GM18517 (cell line): ENCODE measurements around the gene ZBTB7B.

ENCODE experiments used
- ATAC-seq: cut with Tn5 transposase; IDR thresholded peaks from one replicate; pipeline ENCODE4 v1.9.1; 2021; ENCODE audit warnings: mild to moderate bottlenecking, moderate library complexity; ENCODE audit not compliant: unreplicated experiment

ZBTB7B gene

DNA sequence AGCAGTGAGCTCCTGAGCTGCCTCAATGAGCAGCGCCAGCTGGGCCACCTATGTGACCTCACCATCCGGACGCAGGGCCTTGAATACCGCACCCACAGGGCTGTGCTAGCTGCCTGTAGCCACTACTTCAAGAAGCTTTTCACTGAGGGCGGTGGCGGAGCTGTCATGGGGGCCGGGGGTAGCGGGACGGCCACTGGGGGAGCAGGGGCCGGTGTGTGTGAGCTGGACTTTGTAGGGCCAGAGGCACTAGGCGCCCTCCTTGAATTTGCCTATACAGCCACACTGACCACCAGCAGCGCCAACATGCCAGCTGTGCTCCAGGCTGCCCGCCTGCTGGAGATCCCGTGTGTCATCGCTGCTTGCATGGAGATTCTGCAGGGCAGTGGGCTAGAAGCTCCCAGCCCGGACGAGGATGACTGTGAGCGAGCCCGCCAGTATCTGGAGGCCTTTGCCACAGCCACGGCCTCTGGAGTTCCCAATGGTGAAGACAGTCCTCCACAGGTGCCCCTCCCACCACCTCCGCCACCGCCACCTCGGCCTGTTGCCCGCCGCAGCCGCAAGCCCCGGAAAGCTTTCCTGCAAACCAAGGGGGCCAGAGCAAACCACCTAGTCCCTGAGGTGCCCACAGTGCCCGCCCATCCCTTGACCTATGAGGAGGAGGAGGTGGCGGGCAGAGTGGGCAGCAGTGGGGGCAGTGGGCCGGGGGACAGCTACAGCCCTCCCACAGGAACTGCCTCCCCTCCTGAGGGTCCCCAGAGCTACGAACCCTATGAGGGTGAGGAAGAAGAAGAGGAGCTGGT lies 12.3 kb downstream of the ZBTB7B start:
- ATAC-seq, result no peak

DNA sequence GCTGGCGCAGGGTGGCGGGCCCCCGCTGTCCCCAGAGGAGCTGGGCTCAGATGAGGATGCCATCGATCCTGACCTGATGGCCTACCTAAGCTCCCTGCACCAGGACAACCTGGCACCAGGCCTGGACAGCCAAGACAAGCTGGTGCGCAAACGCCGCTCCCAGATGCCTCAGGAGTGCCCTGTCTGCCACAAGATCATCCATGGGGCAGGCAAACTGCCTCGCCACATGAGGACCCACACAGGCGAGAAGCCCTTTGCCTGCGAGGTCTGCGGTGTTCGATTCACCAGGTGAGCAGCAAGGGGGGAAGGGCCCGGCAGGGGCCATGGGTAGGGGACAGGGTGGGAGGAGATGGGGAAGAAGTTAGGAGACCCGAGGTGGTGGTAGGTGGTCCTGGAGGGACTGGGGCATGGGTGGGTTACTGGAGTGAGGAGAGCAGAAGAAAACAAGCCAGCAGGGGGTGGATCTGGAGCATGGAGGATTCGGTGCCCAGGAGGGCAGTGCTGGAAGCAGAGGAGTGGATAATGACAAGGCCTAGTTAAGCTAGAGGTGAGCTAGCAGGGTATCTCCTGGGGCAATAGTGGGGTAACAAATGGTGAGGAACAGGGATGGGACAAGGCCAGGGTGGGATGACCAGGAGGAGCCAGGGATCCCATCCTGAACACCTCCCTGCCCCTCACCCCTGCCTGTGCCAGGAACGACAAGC lies 13.1 kb downstream of the ZBTB7B start:
- ATAC-seq, result no peak

DNA sequence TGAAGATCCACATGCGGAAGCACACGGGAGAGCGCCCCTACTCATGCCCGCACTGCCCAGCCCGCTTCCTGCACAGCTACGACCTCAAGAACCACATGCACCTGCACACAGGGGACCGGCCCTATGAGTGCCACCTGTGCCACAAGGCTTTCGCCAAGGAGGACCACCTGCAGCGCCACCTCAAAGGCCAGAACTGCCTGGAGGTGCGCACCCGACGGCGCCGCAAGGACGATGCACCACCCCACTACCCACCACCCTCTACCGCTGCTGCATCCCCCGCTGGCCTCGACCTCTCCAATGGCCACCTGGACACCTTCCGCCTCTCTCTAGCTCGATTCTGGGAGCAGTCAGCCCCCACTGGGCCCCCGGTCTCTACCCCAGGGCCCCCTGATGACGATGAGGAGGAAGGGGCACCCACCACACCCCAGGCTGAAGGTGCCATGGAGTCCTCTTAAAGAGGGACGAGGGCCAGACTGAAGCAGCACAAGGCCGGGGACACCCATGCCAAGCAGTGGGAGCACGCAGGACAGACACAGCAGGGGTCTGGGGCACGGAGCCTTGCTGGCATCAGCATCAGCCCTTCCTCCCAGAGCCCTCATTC lies 13.7 kb downstream of the ZBTB7B start:
- no peak for ATAC-seq

DNA sequence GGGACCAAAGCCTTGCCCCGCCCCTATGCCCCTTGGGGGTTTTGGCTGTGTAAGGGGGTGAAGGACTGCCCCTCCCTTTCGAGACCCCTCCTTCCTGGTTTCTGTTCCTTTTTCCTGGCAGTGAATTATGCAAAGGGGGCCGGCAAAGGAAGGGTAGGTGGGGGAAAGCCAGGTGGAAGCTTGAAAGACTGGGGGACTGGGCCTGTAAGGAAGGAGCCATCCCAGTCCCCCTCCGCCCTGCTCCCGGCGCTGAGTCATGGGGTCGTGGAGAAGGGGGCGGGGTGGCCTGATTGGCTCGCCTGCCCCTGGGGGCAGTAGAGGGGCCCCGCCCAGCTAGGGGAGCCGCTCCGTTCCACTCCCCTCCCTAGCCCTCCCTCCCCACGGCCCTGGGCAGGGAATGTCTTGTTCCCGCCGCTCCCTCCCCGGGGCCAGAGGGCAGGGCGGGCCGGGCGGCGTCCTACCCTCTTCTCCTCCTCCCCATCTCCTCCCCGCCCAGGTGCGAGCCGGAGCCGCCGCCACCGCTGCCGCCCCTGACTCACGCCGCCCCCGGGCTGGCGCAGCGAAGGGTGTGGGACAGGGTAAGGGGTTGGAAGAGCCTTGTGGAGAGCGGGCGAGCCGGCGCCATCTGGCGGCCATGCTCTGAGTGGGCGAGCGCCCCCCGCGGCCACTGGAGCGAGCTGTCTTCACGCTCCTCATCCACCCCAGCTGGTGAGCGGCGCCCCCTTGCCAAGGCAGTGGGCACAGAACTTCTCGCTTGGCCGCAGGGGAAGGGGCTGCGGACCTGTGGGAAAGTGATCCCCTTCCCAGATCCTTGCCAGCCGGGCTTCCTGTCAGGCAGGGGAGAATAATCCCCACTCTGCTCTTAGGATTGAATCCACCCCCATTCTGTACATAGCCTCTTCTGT lies 14.7 kb downstream of the ZBTB7B start:
- ATAC-seq, result peak; percentile 83

DNA sequence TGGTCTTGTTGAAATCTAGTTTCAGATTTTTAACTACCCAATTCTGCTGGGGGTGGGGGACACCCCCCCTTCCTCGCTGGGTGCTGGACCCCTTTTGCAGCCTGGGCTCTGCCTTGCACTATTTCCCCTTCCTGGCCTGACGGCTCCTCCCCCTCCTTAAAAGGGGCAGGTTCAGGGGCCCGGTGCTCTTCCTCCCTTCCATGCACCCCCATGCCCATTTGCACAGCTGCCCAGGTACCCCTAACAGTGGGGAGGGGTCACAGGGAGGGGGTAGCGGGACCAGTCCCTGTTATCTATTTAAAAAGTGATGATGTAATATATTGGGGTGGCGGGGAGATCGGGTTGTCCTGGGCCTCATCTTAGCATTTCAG lies 15.3 kb downstream of the ZBTB7B start:
- ATAC-seq, result no peak

DNA sequence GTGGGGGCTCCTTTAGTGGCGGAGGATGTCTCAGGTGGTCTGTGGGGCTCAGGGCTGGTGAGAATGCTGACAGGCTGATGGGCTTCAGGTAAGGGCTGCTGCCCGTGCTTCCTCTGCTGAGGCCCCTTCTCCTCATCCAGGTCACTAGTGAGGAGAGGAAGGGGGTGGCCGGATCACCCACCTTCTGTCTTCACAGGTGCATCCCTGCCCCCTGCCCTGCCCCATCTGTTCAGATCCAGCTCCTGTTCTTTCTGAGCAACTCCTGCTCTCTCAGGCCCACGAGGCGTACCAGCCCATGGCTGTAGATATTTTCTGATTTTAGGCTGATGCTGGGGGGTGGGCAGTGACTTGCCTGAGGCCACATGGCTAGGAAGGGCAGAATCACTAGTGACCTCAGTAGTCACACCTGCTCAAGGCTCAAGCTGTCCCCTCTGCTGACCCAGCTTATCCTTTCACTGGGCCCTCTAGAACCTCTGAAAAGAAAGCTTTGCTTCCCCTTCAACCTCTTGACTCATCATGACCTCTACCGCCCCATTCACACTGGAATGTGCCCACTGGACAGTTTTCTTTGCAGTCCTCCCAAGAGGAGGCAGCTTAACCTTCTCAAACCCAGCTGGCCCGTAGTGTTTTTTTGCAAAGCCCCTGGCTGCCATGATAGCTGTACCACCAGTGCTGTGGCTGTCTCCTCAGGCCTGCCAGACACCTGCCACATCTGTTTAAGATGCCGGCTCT lies 16.2 kb downstream of the ZBTB7B start:
- no peak for ATAC-seq

DNA sequence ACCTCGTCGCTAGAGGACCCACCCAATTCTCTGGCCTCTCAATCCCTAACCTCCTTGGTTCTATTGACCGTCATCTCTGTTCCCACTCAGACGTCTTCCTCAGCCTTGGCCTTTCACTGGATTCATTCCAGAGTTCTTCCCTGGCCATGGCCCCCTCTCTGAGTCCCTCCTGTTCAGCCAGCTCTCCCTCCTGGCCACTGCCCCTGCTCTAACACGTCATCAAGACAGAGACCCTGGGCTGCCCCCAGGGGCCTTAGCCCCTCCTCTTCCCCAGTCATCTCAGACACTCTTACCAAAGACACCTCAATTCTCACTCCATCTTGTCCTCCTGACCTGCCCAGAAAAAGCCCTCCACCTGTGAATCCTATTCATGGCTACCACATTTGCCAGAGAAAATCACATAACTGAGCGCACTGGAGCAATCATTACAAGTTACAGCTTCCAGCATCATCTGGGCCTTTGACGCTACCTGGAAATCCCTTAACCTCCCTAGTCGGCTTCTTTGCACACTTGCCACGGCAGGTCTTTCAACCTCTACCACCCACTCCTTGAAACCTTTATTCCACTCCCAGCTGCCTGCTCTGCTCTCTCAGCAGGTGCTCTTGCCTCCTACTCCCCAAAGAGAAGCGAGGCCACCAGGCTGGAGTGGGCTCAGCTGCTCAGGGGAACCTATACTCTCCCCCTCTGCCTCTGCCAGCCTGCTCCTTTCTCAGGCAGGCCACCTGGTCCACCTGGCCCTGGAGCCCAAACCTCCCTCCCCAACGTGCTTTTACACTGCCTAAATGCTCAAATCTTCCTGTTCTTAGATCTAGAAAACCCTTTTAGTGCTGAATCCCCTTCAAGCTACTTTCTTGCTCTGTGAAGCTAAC lies 17.0 kb downstream of the ZBTB7B start:
- no peak for ATAC-seq

DNA sequence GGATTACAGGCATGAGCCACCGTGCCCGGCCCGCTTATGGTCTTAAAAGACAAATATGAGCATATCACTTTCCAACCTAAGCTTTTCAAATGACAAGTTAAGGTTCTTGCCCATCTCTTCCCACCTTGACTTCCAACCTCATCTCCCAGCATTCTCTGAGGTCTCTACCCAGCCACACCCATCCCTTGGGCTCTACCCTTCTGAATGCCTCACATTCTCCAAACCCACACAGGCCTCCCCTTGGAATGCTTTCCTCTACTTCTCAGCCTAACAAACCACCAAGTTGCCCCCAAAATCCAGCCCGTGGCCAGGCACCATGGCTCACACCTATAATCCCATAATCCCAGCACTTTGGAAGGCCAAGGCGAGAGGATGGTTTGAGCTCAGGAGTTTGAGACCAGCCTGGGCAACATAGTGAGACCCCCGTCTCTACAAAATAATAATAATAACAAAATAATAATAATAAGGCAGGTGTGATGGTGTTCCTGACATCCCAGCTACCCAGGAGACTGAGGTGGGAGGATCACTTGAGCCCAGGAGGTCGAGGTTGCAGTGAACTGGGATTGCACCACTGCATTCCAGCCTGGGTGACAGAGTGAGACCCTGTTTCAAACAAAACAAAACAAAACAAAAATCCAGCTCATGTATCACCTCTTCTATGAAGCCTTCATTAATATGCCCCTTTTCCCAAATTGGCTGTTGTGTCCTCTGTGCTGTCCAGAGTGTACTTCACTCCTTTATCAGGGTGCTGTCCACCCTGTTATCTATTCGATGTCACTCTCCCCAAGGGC lies 19.7 kb downstream of the ZBTB7B start:
- no peak for ATAC-seq

DNA sequence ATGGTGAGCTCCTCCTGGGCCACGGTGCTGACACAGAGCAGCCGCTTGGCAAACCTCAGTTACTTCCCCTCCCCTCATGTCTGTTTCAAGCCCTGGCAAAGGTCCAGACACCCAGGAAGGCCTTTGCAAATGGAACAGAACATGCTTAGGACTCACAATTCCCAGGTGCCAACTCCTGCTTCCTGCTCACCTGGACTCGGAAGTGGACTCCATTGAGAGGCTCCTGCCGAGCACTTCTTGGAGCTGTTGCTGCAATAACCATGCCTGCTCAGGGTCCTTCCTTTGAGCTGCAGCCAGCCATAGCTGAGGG lies 20.3 kb downstream of the ZBTB7B start:
- no peak for ATAC-seq

DNA sequence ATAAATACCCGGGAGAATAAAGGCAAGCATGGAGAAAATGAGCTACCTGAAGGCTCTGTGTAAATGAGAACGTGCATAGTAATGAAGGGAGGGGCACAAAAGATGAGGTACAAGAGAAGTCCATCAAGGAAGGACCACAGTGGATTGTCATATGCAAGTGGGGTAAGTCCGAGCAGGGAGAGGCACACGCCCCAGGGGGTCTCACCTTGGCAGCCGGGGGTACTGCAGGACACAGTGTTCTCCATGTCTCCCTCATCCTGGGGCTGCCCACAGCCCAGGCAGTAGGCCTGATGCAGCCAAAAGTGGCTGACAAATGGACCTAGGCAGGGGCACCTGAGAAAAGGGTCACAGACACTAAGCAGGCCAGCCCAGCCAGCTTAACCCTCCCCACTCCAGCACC lies 21.0 kb downstream of the ZBTB7B start:
- ATAC-seq, result no peak

DNA sequence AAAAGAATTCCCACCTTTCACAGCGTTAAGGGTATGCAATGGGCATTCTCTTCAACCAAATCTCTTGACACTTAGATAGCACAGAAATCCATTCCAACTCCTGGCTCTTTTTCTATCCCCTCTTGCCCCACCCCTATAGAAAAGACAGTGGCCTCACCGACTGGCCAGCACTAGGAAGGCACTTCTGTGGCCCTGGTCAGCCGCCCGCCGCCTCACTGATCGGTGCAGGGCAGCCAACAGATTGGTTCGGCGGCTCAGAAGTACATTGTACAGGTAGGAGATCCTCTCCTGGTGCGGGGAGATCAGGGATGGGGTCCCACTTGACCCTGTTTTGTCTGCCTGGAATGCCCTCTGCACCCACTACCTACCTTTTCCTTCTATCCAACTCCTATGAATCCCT lies 21.7 kb downstream of the ZBTB7B start:
- no peak for ATAC-seq

DNA sequence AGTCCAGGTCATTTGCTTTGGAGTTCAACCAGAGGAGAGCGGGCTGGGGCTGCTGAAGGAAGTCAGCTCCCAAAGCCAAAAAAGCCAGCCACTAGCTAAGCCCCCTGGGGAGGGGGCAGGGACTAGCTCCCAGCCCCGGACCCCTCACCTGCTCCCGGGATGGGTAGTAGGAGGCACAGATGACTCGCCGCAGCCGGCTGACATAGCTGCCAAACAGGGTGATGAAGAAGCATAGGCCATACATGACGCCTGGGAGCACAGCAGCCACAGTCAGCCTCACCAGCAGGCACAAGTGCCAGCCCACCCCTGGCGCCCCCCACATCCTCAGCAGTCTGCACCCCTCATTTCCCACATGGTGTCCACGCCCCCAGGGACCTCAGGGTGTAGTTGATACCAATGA lies 23.6 kb downstream of the ZBTB7B start:
- ATAC-seq, result no peak

DNA sequence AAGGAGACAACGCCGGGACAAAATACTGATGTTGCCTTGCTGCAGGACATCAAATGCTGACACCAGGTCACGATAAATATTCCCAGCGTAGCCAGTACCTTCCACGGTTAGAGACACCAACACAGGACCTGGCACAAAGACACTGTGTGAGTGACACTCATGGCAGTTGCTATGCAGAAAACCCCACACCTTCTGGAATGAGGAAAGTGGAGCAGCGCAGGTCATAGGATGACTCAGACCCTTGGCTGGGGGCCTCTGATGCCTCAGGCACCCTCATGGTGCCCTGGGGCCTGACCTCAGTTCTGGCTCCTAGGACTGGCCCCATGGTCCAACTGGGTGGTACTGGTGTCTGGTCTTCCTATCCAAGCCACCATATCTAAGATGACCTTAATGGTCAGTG lies 24.0 kb downstream of the ZBTB7B start:
- ATAC-seq, result no peak

DNA sequence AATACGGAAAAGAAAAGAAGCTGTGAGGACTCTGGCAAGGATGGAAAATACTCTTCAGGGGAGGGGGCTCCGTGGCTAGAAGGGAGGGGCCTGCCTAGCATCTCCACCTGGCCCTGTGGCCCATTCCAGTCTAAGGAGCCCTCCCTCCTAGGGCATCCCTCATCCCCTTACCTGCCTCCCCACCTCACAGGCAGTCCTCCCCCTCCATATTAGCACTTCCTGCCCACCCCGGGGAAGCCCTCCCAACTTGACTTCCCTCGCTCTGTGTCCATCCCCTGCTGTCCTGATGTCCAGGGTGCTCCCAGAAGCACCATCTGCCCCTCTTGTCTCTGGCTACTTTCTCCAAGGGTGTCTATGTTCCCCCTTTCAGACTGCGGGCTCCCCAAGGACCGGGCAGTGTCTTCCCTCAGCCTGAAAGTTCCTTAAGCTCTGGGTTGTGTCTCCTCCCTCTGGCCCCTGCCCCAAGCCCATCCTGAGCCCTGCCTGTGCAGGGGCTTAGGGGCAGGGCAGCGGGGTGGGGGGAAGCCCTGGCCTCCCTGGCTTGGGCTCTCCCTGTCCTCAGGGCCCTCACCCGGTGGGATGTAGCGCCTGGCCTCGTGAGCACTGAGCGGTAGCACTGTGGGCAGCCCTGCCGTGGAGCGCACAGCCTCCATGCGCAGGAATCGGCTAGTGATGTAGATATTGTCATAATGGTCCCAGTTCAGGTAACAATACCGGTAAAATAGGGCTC lies 27.1 kb downstream of the ZBTB7B start:
- ATAC-seq, result no peak

DNA sequence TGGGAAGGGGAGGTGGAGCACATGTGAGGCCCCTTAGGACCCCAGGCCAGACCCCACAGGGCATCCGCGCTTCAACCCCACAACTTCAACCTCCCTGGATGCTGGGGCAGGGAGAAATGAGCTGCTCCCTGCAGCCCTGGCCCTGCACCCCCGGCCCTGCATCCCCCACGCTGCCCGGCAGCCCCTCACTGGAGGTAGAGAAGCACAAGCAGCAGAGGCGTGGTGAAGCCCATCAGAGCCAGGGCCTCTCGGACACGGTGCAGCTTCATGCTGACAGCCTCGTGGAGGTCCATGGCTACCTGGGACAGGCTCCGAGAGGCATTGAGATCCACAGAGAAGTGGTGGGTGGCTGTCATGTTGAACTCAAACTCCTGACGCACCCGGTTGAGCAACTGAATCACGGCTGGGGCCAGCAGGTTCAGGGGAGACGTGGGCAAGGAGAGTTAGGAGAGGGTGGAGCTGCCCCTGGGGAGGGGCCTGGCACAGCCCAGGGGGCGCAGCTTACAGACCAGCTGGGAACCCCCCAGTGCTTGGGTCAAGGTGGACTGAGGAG lies 27.7 kb downstream of the ZBTB7B start:
- ATAC-seq, result no peak

DNA sequence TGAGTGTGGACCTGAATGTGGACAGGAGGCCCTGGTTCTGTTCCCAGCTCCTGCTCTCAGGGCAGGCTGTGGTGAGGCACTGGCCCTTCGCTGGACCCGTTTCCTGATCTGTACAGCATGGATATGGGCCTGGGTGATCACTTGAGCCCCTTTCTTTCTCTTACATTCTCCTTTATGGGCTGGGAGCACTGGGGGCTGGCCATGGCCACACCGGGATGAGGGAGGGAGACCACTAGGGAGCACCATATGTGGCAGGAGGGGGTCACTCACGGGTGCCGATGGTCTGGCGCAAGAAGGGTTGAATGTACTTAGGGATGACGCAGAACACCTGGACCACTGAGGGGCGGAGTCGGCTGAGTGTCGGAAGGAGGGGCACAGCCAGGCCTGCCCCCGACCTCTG lies 28.3 kb downstream of the ZBTB7B start:
- ATAC-seq, result no peak

DNA sequence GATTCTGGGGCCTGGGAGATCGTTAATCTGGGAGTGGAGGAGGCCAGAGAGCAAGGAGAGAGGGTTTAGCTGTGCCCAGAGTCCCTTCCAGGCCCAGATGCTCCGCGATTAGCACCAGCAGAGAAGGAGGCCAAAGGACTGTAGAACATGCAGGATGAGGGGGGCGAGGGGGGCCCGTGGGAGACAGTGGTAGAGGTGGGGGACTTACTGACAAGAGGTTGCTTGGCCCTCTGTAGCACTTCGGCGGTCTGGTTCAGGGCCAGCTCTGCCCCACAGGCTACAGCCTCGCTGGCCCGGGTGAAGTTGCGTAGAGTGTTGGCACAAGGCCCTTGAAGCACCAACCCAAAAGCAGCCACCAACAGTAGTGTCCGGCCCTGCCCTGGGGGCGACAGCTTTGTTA lies 30.3 kb downstream of the ZBTB7B start:
- no peak for ATAC-seq

DNA sequence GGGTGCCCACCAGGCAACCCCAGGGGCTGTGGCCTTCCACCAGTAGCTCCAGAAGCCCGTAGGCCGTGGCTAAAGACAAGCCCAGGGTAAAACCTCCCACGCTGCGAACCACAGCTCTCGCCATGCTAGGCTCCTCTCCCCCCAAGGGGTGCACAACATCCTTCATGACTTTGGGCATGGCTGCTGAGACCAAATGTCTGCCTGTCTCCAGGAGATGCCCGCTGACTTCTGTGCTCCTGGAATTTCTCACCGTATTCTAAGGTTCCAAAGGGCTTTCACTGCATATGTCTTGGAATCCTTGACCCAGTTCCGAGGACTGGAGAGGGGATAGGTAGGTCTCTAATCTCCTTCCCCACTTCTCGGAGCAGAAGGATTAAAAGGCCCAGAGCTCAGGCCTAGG lies 30.9 kb downstream of the ZBTB7B start, which contains the start of the genes DCST1 and DCST2:
Gene DCST1, plus strand, starts transcription at position 301 of the 400 bp plus-strand sequence. CDS start 213 bp downstream, outside the sequence.
Gene DCST2, minus strand, starts transcription at position 258 of the 400 bp plus-strand sequence. Its CDS starts 80 bp downstream, at position 178.
- no peak for ATAC-seq
